SK-N-DZ (cell line): ENCODE measurements around the gene BBOX1.
"Not testable (repeated sequence)": the region's sequence is repeated elsewhere in the genome, so short reads cannot be mapped to it uniquely, and the experiment has no call there.

Experiments
- DNase-seq: peaks from one replicate; pipeline ENCODE4 v3.0.0-alpha.2; 2015; ENCODE audit warnings: low spot score

BBOX1 gene

GRCh38 chr11:27124514-27125264, 84.1 kb downstream of the BBOX1 start:
- DNase-seq: no peak

GRCh38 chr11:27129686-27130085, 89.1 kb downstream of the BBOX1 start:
- DNase-seq: no peak

- DNase-seq: no peak
Measured at GRCh38 chr11:27130806-27131205, 90.2 kb downstream of the BBOX1 start.

GRCh38 chr11:27135924-27136329, 95.3 kb downstream of the BBOX1 start:
- peak; percentile 71 for DNase-seq

- DNase-seq: no peak
Measured at GRCh38 chr11:27138716-27139115, 98.1 kb downstream of the BBOX1 start.

GRCh38 chr11:27139742-27140367, 99.2 kb downstream of the BBOX1 start:
- peak; percentile 43 for DNase-seq

- no peak for DNase-seq
Measured at GRCh38 chr11:27141576-27141975, 101.0 kb downstream of the BBOX1 start.

- no peak for DNase-seq
Measured at GRCh38 chr11:27147916-27148315, 107.3 kb downstream of the BBOX1 start.

- no peak for DNase-seq
Measured at GRCh38 chr11:27148506-27148905, 107.9 kb downstream of the BBOX1 start.

GRCh38 chr11:27150098-27150497, 109.5 kb downstream of the BBOX1 start:
- no peak for DNase-seq

- DNase-seq: no peak
Measured at GRCh38 chr11:27153136-27153535, 112.5 kb downstream of the BBOX1 start.

- DNase-seq: peak; percentile 72
Measured at GRCh38 chr11:27158456-27159334, 118.1 kb downstream of the BBOX1 start.

GRCh38 chr11:27159335-27159679, 118.7 kb downstream of the BBOX1 start:
- no peak for DNase-seq

GRCh38 chr11:27161071-27161470, 120.5 kb downstream of the BBOX1 start:
- DNase-seq: no peak

- DNase-seq: no peak
Measured at GRCh38 chr11:27162237-27162636, 121.6 kb downstream of the BBOX1 start.

GRCh38 chr11:27166130-27166529, 125.5 kb downstream of the BBOX1 start:
- DNase-seq: no peak

GRCh38 chr11:27171376-27171958, 130.9 kb downstream of the BBOX1 start:
- DNase-seq: no peak

GRCh38 chr11:27173545-27173944, 132.9 kb downstream of the BBOX1 start:
- no peak for DNase-seq

- no peak for DNase-seq
Measured at GRCh38 chr11:27174021-27174420, 133.4 kb downstream of the BBOX1 start.

- DNase-seq: no peak
Measured at GRCh38 chr11:27174672-27175210, 134.1 kb downstream of the BBOX1 start.

GRCh38 chr11:27175562-27175961, 134.9 kb downstream of the BBOX1 start:
- DNase-seq: not testable (repeated sequence)
